Activated T-cell treated with anti-CD3 and anti-CD28 coated beads, Interleukin-2, amount 50 U/mL, for 1 hour (primary cell): ENCODE data around the gene ANKLE2.
"Not testable (repeated sequence)": the region's sequence is repeated elsewhere in the genome, so short reads cannot be mapped to it uniquely, and the experiment has no call there.

Experiments used
- DNase-seq: peaks from one replicate; pipeline ENCODE4 v3.0.0-alpha.2; 2020

The ANKLE2 gene

GRCh38 chr12:132776816-132777568, 15.4 kb upstream of the ANKLE2 start:
- no peak for DNase-seq

GRCh38 chr12:132776230-132776625, 14.6 kb upstream of the ANKLE2 start:
- not testable (repeated sequence) for DNase-seq

GRCh38 chr12:132775502-132776229, 14.0 kb upstream of the ANKLE2 start:
- DNase-seq, result no peak

- no peak for DNase-seq
These were observed 13.1 kb upstream of the ANKLE2 start for GRCh38 chr12:132774646-132775275.

GRCh38 chr12:132774159-132774558, 12.5 kb upstream of the ANKLE2 start:
- DNase-seq, result no peak

GRCh38 chr12:132773077-132773955, 11.7 kb upstream of the ANKLE2 start:
- no peak for DNase-seq

GRCh38 chr12:132772606-132773005, 11.0 kb upstream of the ANKLE2 start:
- DNase-seq, result no peak

- DNase-seq, result peak; percentile 49
These were observed 9.7 kb upstream of the ANKLE2 start for GRCh38 chr12:132771126-132771838.

- no peak for DNase-seq
These were observed 4.9 kb upstream of the ANKLE2 start for GRCh38 chr12:132766380-132767085.

GRCh38 chr12:132765361-132765760, 3.7 kb upstream of the ANKLE2 start:
- no peak for DNase-seq

GRCh38 chr12:132764231-132764630, 2.6 kb upstream of the ANKLE2 start:
- DNase-seq, result no peak

- DNase-seq, result peak; percentile 90
These were observed 420 bp upstream of the ANKLE2 start for GRCh38 chr12:132761921-132762583.

GRCh38 chr12:132759359-132759758, 2.3 kb downstream of the ANKLE2 start:
- DNase-seq, result no peak

GRCh38 chr12:132758825-132759224, 2.8 kb downstream of the ANKLE2 start:
- not testable (repeated sequence) for DNase-seq

- DNase-seq, result no peak
These were observed 7.3 kb downstream of the ANKLE2 start for GRCh38 chr12:132754160-132754932.

GRCh38 chr12:132753670-132754069, 8.0 kb downstream of the ANKLE2 start:
- not testable (repeated sequence) for DNase-seq

GRCh38 chr12:132748319-132748718, 13.3 kb downstream of the ANKLE2 start:
- DNase-seq, result no peak

GRCh38 chr12:132747896-132748295, 13.7 kb downstream of the ANKLE2 start:
- no peak for DNase-seq

GRCh38 chr12:132747395-132747794, 14.2 kb downstream of the ANKLE2 start:
- DNase-seq, result no peak

GRCh38 chr12:132746613-132747012, 15.0 kb downstream of the ANKLE2 start:
- no peak for DNase-seq
